Anterior cingulate cortex (tissue), 58 donors: ENCODE data around the gene M1AP.
A peak's percentile ranks its signal among the peaks of the same experiment; 100 is the strongest.
"Not testable (repeated sequence)": the region's sequence is repeated elsewhere in the genome, so short reads cannot be mapped to it uniquely, and the experiment has no call there.

Source experiments
- DNase-seq, 58 donors: peaks; one replicate each; lab custom pipeline; 2025; lab: John Stamatoyannopoulos, UW

M1AP gene

GRCh38 chr2:74569686-74570085 lies 78.4 kb downstream of the M1AP start:
- DNase-seq = no peak

- DNase-seq = no peak
These were observed 80.2 kb downstream of the M1AP start for GRCh38 chr2:74567881-74568280.

GRCh38 chr2:74566754-74567085 lies 81.4 kb downstream of the M1AP start:
- DNase-seq = no peak

GRCh38 chr2:74566076-74566753 lies 81.9 kb downstream of the M1AP start:
- DNase-seq = no peak

- no peak for DNase-seq
These were observed 83.9 kb downstream of the M1AP start for GRCh38 chr2:74564222-74564621.

GRCh38 chr2:74562126-74562775 lies 85.9 kb downstream of the M1AP start:
- no peak for DNase-seq

GRCh38 chr2:74561022-74561421 lies 87.1 kb downstream of the M1AP start:
- not testable (repeated sequence) for DNase-seq

GRCh38 chr2:74560591-74560990 lies 87.5 kb downstream of the M1AP start:
- no peak for DNase-seq

GRCh38 chr2:74559912-74560311 lies 88.2 kb downstream of the M1AP start:
- DNase-seq = no peak

GRCh38 chr2:74558284-74559230 lies 89.6 kb downstream of the M1AP start:
- DNase-seq = no peak

- DNase-seq = no peak
These were observed 91.2 kb downstream of the M1AP start for GRCh38 chr2:74556831-74557370.

- no peak for DNase-seq
These were observed 92.0 kb downstream of the M1AP start for GRCh38 chr2:74556159-74556558.

- DNase-seq = peak in 2 of 58 donors; percentile 10 to 14
These were observed 92.5 kb downstream of the M1AP start for GRCh38 chr2:74555610-74556103.

- peak in 1 of 58 donors; percentile 37 for DNase-seq
These were observed 93.2 kb downstream of the M1AP start for GRCh38 chr2:74554820-74555531.

- DNase-seq = peak in 53 of 58 donors; percentile 11 to 75 (median 59)
These were observed 94.0 kb downstream of the M1AP start, which contains the start of the genes DOK1 and LOXL3 for GRCh38 chr2:74553892-74554819. DOK1 (plus strand) TSS chr2:74554720; CDS start chr2:74554755, 35 bp downstream. LOXL3 (minus strand) TSS chr2:74553942; CDS start chr2:74552634, 1,308 bp downstream.

- peak in 8 of 58 donors; percentile 11 to 41 (median 20) for DNase-seq
These were observed 95.0 kb downstream of the M1AP start for GRCh38 chr2:74552914-74553811.
